HG03108 (cell line): Measurements from ENCODE around the gene NMNAT2.

ENCODE experiments used
- ATAC-seq: cut with Tn5 transposase; IDR thresholded peaks from one replicate; pipeline ENCODE4 v1.9.1; 2021; ENCODE audit warnings: moderate library complexity; ENCODE audit not compliant: unreplicated experiment

Gene NMNAT2

DNA sequence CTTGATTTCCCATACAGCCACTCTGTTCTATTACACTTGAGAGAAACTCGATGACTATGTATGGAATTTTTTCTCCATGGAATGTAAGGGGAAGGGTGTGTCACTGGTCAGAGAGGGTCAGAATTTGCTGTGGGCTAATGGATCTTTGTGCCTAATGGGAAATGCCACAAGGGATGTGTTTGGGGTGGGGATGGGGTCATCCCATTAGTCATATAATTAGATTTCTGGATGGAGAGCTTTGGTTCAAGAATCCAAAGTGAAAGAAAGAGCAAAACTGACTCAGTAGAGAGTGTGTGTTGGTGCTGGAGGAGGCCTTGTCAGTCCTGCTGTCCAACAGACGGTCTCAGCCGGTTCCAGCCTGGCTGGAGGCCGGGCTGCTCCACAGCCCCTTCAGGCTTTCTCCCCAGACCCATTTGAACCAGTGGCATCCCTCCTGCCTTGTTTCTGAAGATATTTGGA lies 145.8 kb downstream of the NMNAT2 start:
- ATAC-seq, result no peak

DNA sequence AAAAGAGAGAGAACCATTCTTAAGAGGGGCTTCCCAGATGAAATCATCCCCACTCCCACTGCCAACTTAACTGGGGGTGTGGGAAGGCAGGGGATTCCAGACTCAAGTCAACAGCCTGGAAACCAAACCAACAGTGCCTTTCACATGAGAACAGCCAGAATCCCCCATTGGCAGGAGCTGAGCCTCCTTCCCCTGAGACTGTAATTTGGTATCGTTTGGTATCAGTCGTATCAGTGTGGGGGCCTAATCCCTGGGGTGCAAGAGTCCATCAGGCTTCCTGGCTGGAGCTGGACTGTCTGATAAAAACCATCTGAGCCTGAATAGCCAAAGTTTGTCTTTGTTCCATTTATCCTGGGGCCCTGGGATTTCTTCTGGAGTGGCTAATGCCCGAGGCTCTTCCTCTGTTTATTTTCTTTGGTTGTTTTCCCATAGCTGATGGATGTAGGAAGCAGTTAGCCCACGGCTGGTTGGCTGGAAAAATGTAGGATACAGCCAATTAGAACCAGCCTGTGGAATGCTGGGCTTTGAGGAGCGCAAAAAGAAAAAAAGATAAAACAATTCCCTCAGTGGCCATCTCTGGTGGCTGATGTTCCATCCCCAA lies 147.5 kb downstream of the NMNAT2 start:
- ATAC-seq, result no peak

- ATAC-seq, result no peak
Measured at GRCh38 chr1:183267646-183268431, 150.3 kb downstream of the NMNAT2 start.

- ATAC-seq, result no peak
Measured at GRCh38 chr1:183263886-183264602, 154.1 kb downstream of the NMNAT2 start.

DNA sequence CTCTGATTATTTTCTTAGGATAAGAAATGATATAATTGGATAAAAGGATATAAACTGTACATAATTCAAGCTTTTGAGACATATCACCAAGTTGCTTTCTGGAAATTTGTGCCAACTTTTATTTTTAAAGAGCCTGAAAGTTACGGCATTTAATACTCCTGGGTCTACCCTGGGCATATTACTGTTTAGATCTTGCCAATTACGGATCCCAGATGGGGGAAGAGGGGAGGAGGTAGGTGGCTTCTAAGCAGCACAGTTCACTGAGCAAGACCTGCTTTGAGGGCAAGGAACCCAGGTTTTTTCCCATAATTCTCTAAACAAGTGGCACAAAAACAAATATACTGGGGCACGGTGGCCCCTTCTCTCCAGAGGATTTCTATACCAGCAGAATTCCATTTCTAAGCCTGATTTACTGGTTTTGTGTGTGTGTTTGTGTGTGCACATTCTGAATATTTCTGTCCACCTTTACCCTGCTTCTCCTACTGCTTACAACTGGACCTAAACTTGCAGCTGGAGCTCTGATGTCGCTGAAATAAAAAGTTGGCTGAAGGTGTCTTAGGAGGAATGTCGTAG lies 155.5 kb downstream of the NMNAT2 start:
- no peak for ATAC-seq

DNA sequence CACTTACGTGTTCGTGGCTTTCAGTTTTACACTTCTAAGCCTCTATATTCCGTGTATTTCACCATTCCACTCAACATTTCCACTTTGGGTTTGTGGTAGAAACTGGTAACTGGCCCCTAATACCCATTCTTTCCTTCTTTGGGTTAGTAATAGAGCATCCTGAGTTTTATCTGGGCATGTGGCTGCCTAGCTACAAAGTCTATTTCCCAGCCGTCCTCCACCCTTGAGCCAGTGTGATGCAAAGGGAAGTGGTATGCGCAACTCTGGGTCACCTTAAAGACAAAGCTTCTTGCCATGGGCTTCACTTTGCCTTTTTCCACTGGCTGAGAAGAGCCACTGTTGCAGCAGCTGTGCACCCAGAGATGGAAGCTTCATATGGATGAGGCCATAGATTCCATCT lies 158.3 kb downstream of the NMNAT2 start:
- no peak for ATAC-seq

GRCh38 chr1:183255073-183255472 lies 163.1 kb downstream of the NMNAT2 start:
- no peak for ATAC-seq

DNA sequence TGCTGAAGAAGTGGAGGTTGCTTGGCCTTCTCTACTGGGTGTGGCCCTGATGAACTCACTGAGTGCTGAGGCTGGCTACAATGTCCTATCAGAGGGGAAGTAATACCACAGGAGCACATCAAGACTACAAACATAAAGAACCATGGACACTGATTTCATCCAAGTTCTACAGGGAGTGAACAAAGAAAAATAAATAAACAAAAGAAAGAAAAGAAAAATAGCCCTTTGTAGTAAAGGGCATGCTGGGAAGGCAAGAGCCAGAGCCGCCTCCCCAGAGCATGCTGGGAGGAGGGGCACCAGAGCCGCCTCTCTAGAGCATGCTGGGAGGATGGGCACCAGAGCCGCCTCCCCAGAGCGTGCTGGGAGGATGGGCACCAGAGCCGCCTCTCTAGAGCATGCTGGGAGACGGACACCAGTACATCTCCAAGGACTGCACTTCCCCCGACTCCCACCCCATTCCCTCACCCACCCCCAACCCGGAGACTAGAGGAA lies 166.2 kb downstream of the NMNAT2 start:
- no peak for ATAC-seq

DNA sequence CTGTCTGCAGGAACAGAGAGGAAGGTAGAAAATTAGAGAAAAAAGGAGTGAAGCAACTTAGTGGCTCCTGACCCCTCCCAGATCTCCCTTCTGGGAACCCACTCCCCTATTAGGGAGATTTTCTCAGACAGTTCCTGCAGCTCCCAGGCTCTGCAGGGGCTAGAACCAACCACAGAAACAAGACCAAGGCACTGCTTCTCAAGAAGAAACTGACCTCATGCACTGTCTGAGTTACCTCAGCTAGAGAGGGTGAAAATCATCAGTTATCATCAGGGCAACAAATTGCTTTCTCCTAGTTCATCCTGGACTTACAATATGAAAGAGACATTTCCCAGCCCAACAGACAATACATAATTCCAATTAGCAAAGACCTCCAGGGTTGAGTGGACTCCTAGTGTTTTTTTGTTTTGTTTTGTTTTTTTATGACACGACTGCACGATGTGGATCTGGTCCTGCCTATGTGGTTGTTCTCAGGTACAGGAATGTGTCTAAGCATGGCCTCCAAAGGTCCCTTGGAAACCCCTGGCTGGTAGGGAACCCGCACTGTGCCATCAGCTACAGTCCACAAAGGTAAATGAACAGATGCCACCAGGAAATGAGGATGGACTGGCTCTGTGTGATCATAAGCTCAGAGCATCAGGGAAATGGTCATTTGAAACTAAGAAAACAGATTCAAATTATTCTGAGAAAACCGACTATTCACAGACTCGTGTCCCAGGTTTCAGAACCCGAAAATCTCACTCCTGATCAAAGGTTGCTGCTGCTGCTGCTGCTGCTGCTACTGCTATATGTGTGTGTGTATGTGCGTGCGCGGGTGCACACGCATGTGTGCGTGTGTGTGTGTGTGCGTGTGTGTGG lies 166.8 kb downstream of the NMNAT2 start:
- no peak for ATAC-seq

GRCh38 chr1:183249941-183250452 lies 168.2 kb downstream of the NMNAT2 start:
- no peak for ATAC-seq

GRCh38 chr1:183248989-183249691 lies 169.0 kb downstream of the NMNAT2 start:
- no peak for ATAC-seq

- no peak for ATAC-seq
Measured at GRCh38 chr1:183247931-183248330, 170.2 kb downstream of the NMNAT2 start.

- no peak for ATAC-seq
Measured at GRCh38 chr1:183247484-183247883, 170.7 kb downstream of the NMNAT2 start.

- ATAC-seq, result no peak
Measured at GRCh38 chr1:183247066-183247465, 171.1 kb downstream of the NMNAT2 start.

GRCh38 chr1:183246436-183246835 lies 171.7 kb downstream of the NMNAT2 start:
- no peak for ATAC-seq

DNA sequence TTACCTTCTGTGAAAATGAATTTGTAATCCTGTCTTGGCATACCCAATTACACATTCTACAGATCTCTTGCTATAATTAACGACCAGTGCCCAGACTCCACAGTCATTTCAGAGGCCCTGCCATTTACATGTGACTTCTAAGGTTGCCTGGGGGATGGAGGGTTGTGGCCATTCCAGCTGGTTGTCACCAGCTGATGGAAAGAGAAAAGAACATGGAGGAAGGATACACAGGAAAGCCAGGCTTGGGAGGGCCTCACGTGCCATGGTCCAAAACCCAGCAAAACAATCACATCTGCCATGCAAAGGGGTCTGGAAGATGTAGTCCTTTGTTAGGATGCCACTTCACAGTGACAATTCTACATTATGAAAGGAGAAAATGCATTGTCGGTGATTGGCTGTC lies 172.8 kb downstream of the NMNAT2 start:
- ATAC-seq, result no peak

GRCh38 chr1:183244466-183244865 lies 173.7 kb downstream of the NMNAT2 start:
- ATAC-seq, result no peak

DNA sequence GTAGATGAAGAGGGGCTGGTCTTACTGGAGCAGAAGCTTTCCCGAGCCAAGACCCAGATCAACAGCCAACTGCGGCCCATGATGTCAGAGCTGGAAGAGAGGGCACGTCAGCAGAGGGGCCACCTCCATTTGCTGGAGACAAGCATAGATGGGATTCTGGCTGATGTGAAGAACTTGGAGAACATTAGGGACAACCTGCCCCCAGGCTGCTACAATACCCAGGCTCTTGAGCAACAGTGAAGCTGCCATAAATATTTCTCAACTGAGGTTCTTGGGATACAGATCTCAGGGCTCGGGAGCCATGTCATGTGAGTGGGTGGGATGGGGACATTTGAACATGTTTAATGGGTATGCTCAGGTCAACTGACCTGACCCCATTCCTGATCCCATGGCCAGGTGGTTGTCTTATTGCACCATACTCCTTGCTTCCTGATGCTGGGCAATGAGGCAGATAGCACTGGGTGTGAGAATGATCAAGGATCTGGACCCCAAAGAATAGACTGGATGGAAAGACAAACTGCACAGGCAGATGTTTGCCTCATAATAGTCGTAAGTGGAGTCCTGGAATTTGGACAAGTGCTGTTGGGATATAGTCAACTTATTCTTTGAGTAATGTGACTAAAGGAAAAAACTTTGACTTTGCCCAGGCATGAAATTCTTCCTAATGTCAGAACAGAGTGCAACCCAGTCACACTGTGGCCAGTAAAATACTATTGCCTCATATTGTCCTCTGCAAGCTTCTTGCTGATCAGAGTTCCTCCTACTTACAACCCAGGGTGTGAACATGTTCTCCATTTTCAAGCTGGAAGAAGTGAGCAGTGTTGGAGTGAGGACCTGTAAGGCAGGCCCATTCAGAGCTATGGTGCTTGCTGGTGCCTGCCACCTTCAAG lies 174.8 kb downstream of the NMNAT2 start:
- no peak for ATAC-seq

DNA sequence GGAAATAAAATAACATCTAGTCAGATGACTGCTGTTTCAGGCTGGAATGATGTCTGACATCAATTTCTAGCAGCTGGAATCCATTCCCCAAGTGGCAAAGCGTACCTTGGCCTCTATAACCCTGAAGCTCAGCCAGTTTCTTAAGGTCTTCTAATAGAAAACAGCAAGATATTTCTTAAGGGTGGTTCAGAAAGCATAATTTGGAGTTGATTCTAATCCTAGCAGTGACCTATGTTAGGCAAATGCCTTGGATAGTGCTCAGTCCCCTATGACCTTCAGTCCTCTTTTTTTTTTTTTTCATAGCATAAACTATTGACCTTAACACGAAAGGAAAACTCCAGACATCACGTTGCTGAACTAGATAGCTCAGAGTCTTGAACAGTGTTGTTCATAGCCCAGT lies 175.6 kb downstream of the NMNAT2 start:
- ATAC-seq, result no peak
